ENCODE data around the gene MED8.

The MED8 gene

DNA sequence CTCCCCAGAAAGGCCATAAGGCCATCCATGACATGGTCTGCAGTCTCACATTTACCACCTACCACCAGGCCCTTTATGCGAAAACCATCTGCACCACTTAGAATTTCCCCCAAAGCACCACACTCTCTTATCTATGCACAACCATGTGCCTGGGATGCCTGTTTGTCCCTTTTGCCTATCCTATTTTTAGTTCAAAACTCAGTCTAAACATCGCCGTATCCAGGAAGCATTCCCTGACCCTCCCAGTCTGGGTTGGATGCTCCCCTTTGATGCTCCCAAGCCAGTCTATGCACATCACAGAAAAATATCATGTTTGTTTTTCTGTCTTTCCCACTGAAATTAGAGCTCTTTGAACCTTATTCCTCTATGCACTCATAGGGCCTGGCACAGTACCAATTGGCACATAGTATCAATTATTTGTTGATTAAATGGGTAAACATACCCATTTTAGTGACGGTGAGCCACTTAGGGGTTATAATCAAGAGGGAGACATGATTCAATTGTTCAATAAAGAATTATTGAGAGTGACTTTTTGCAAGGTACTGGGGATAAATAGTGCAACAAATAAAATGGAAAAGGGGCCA, 45.2 kb downstream of the MED8 start:
- no peak overlapping the region for H3K4me3 ChIP-seq (ENCODE audit: low read depth in 1 of 2, low read length in 2 of 2)
- H3K4me1 ChIP-seq (ENCODE audit: control insufficient read depth in 1 of 2, insufficient read depth in 2 of 2, low read length in 2 of 2), result peaks cover 0 to 2% of the 10 kb centered on the region in 2 donors
- no peak overlapping the region for H3K27ac ChIP-seq (ENCODE audit: low read length)
- no peaks in the 10 kb centered on the region for H3K27me3 ChIP-seq (ENCODE audit: low read depth, low read length)
- no peaks in the 10 kb centered on the region for H3K9me3 ChIP-seq (ENCODE audit: control insufficient read depth in 1 of 2, low read length in 2 of 2)
- no peaks in the 10 kb centered on the region for H3K36me3 ChIP-seq (ENCODE audit: control insufficient read depth in 1 of 2, insufficient read depth in 2 of 2, low read length in 2 of 2)

DNA sequence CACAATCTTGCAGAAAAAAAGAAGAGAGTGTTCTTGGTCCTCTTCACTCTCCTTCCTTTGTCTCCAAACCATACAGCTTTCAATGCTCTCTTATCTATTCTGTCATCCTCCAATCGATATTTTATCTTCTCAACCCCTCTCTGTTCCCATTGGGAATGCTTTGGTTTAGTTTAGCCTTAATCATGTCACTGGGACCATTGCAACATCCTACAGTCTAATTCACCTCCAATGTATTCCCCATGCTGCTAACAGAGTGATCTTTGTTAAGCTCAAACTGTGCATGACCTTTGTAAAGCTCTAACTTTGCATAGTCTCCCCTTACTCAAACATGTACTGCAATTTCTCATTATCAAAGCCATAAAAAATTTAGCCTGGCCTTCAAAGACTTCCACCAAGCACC, 49.0 kb downstream of the MED8 start:
- Histone ChIP-seq H3K27ac (ENCODE audit: low read length) (no peak overlapping the region), H3K36me3 (ENCODE audit: control insufficient read depth in 1 of 2, insufficient read depth in 2 of 2, low read length in 2 of 2) (no peaks in the 10 kb centered on the region), H3K9me3 (ENCODE audit: control insufficient read depth in 1 of 2, low read length in 2 of 2) (no peaks in the 10 kb centered on the region), H3K4me3 (ENCODE audit: low read depth in 1 of 2, low read length in 2 of 2) (no peak overlapping the region), H3K27me3 (ENCODE audit: low read depth, low read length) (no peaks in the 10 kb centered on the region), H3K4me1 (ENCODE audit: control insufficient read depth in 1 of 2, insufficient read depth in 2 of 2, low read length in 2 of 2) (no peaks in the 10 kb centered on the region)

DNA sequence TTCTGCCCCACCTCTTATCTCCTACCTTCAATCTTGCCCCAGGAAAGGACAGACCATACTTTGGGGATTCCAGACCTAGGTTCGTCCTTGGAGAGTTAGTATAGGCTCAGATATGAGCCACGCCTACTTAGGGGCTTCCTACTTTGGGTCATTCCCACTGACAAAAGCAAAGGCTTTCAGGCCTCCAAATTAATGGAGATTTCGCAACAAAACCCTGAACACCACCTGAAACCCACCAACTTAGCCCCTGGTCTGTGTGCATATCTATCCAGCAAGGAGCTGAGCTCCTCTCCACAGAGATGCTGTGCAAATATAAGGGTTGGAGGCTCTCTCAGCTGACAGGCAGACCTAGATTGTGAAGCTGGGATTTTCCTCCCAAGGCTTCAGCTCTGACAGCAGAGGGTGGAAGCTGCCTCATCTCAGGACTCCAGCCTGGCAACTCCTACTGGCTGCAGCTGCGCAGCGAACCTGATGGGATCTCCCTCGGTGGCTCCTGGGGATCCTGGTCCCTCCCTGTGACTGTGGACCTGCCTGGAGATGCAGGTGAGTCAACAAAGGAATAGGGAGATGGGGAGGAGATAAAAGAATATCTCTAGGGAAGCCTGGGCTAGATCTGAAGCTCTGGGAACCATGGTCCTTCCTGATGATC, 49.9 kb downstream of the MED8 start:
- Histone ChIP-seq H3K36me3 (ENCODE audit: control insufficient read depth in 1 of 2, insufficient read depth in 2 of 2, low read length in 2 of 2) (no peaks in the 10 kb centered on the region), H3K27me3 (ENCODE audit: low read depth, low read length) (no peaks in the 10 kb centered on the region), H3K4me3 (ENCODE audit: low read depth in 1 of 2, low read length in 2 of 2) (no peak overlapping the region), H3K9me3 (ENCODE audit: control insufficient read depth in 1 of 2, low read length in 2 of 2) (no peaks in the 10 kb centered on the region), H3K4me1 (ENCODE audit: control insufficient read depth in 1 of 2, insufficient read depth in 2 of 2, low read length in 2 of 2) (no peaks in the 10 kb centered on the region), H3K27ac (ENCODE audit: low read length) (no peak overlapping the region)

DNA sequence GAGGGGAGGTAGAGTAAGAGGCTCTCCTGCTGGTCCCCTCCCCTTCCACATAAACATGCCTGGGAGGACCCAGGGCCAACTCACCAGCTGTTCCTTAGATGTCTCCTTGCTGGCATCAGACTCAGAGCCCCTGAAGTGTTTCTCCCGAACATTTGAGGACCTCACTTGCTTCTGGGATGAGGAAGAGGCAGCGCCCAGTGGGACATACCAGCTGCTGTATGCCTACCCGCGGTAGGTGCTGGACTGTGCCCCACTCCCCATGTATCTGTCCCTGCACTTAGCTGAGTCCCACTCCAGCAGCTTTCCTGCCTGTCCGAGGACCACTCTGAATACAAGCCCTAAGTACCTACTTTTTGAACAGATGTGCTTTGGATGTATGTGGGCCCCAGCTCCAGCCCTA, 51.6 kb downstream of the MED8 start:
- Histone ChIP-seq H3K27ac (ENCODE audit: low read length) (no peak overlapping the region), H3K36me3 (ENCODE audit: control insufficient read depth in 1 of 2, insufficient read depth in 2 of 2, low read length in 2 of 2) (no peaks in the 10 kb centered on the region), H3K4me3 (ENCODE audit: low read depth in 1 of 2, low read length in 2 of 2) (no peak overlapping the region), H3K27me3 (ENCODE audit: low read depth, low read length) (no peaks in the 10 kb centered on the region), H3K9me3 (ENCODE audit: control insufficient read depth in 1 of 2, low read length in 2 of 2) (no peaks in the 10 kb centered on the region), H3K4me1 (ENCODE audit: control insufficient read depth in 1 of 2, insufficient read depth in 2 of 2, low read length in 2 of 2) (no peaks in the 10 kb centered on the region)

DNA sequence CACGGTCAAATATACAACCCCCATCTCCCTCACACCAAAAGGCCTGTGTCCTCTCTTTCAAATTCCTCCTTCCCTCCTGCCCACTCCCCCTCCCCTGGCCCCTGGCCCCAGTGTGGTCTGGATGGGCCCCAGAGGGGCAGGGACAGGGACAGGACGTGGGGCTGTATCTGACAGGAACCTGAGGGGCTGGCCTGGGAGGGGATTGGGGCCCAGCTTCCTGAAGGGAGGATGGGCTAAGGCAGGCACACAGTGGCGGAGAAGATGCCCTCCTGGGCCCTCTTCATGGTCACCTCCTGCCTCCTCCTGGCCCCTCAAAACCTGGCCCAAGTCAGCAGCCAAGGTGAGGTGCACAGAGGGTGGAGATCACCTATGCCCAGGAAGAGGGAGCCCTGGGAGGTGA, 52.0 kb downstream of the MED8 start, which contains the start of gene MPL:
TSS of gene MPL (plus strand) at position 231 of the 400 bp plus-strand sequence. CDS start at position 262, 31 bp downstream.
- Histone ChIP-seq H3K9me3 (ENCODE audit: control insufficient read depth in 1 of 2, low read length in 2 of 2) (no peaks in the 10 kb centered on the region), H3K36me3 (ENCODE audit: control insufficient read depth in 1 of 2, insufficient read depth in 2 of 2, low read length in 2 of 2) (no peaks in the 10 kb centered on the region), H3K4me3 (ENCODE audit: low read depth in 1 of 2, low read length in 2 of 2) (no peak within 1 kb of the TSS)

DNA sequence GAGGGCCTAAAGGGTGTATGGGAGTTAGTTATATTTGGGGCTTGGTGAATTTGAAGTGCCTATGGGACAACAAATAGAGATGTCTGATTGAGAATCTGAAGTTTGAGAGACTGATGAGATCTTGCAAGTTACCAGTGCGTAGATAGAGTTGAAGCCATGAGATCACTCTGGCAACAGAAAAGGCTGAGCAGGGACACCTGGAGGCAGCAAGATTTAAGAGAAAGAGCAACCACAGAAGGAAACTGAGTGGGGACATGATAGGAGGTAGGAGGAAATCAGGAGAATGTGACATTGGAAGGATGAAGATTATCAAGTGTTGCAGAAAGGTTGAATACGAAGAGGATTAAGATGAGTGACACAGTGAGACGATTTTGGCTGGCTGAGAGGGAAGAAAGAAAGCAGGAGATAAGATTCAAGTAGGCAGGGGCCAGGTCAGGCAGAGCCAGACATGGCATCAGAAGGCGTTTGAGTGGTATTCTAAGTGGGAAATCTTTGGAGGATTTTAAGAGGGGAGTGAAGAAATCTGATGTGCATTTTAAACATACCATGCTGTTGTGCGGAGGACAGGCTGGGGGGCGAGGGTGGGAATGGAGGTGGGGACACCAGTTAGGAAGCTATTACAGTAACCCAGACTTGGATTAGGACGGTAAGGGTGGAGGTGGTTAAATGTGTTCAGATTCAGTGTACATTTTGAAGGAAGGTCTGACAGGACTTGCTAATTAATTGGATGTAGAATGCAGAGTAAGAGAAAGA, 55.0 kb downstream of the MED8 start:
- Histone ChIP-seq H3K4me3 (ENCODE audit: low read depth in 1 of 2, low read length in 2 of 2) (no peak overlapping the region), H3K27ac (ENCODE audit: low read length) (no peak overlapping the region), H3K9me3 (ENCODE audit: control insufficient read depth in 1 of 2, low read length in 2 of 2) (no peaks in the 10 kb centered on the region), H3K27me3 (ENCODE audit: low read depth, low read length) (no peaks in the 10 kb centered on the region), H3K4me1 (ENCODE audit: control insufficient read depth in 1 of 2, insufficient read depth in 2 of 2, low read length in 2 of 2) (peaks cover 0 to 10% of the 10 kb centered on the region in 2 donors), H3K36me3 (ENCODE audit: control insufficient read depth in 1 of 2, insufficient read depth in 2 of 2, low read length in 2 of 2) (no peaks in the 10 kb centered on the region)

More for the DNA sequence above, 52.0 kb downstream of the MED8 start, which contains the start of gene MPL:
- H3K27me3 ChIP-seq (ENCODE audit: low read depth, low read length), result no peaks in the 10 kb centered on the region
- no peaks in the 10 kb centered on the region for H3K4me1 ChIP-seq (ENCODE audit: control insufficient read depth in 1 of 2, insufficient read depth in 2 of 2, low read length in 2 of 2)
- no peak within 1 kb of the TSS for H3K27ac ChIP-seq (ENCODE audit: low read length)
